K562 (cell line): ENCODE results near the gene LRP2. TPM values are rescaled to one million over a fixed set of nuclear protein-coding genes. Genes with fewer than 3 reads are reported as not detected.

ENCODE experiments used
- ATAC-seq: fragments of 200-7000 bp; cut with Tn5 transposase; 3 replicates; pipeline ENCODE4 v1.9.1; 2020; ENCODE audit warnings: moderate library complexity
- BruUV-seq: library from RNA; stranded (reverse); fragments of 400-500 nt; replicated peaks from 2 replicates; lab custom pipeline; 2021; lab: Mats Ljungman, UMichigan
- CTCF ChIA-PET: fragments of 300-600 bp; formaldehyde crosslinking; extraction: SDS; loops from one replicate; lab custom pipeline; 2021; ENCODE audit warnings: low intra/inter-chr PET ratio; lab: Yijun Ruan, JAX
- POLR2A ChIA-PET: fragments of 300-600, 350-650 bp; sonication (Branson Sonifier 250); formaldehyde crosslinking; extraction: SDS; loops from one replicate; lab custom pipeline; 2021; ENCODE audit warnings: antibody characterized with exemption, inconsistent platforms; lab: Yijun Ruan, JAX
- DNase-seq, 4 experiments: peaks; one replicate each; pipeline versions ENCODE4 v3.0.0 to v3.0.0-alpha.2; 2011 to 2018; ENCODE audit warnings: low spot score in 3 of 4, mixed read lengths in 3 of 4; ENCODE audit errors: extremely low read depth in 1 of 4
- FAIRE-seq: peaks from 2 replicates; lab custom pipeline; 2011; peaks lifted over from hg19 to GRCh38; lab: Jason Lieb, UNC
- H2AFZ ChIP-seq: 2 replicates; pipeline ENCODE4 v1.6.0; 2011; ENCODE audit warnings: low read depth, low read length, control low read depth, inconsistent platforms
- H3K27ac ChIP-seq: fragments of 200-600 bp; 3 replicates; pipeline ENCODE4 v1.8.0; 2011; ENCODE audit warnings: low read depth, mild to moderate bottlenecking, control low read depth, inconsistent platforms, low read length, moderate library complexity, mixed read lengths; ENCODE audit errors: extremely low read depth
- H3K27me3 ChIP-seq, 2 experiments: fragments of 300-600 bp in 1 of 2; 2 replicates in 1 of 2; 3 replicates in 1 of 2; pipeline versions ENCODE4 v1.6.0 to v1.8.0; 2011; ENCODE audit warnings: inconsistent platforms in 2 of 2, low read length in 2 of 2, mild to moderate bottlenecking in 1 of 2, mixed read lengths in 1 of 2, moderate library complexity in 1 of 2; ENCODE audit not compliant: control insufficient read depth in 2 of 2, insufficient read depth in 2 of 2
- H3K36me3 ChIP-seq: fragments of 300-600 bp; 3 replicates; pipeline ENCODE4 v1.8.0; 2011; ENCODE audit warnings: mild to moderate bottlenecking, low read length, inconsistent platforms; ENCODE audit not compliant: control insufficient read depth, insufficient read depth
- H3K4me1 ChIP-seq, 2 experiments: fragments of 200-600 bp in 1 of 2; replicated peaks in 1 of 2; 2 replicates in 1 of 2; 3 replicates in 1 of 2; pipeline versions ENCODE4 v1.5.1 to v1.8.0; 2011; ENCODE audit warnings: inconsistent platforms in 2 of 2, low read length in 2 of 2, mild to moderate bottlenecking in 1 of 2, mixed read lengths in 1 of 2, moderate library complexity in 1 of 2; ENCODE audit not compliant: control insufficient read depth in 2 of 2, insufficient read depth in 2 of 2
- H3K4me2 ChIP-seq: 2 replicates; pipeline ENCODE4 v1.6.1; 2011; ENCODE audit warnings: low read length, control low read depth, inconsistent platforms, mixed read lengths; ENCODE audit not compliant: insufficient read depth
- H3K4me3 ChIP-seq: fragments of 200-600 bp; sonication (generic), shearing (Covaris generic); 2 replicates; pipeline ENCODE4 v1.5.1; 2016; ENCODE audit warnings: control low read depth, inconsistent platforms
- H3K79me2 ChIP-seq: fragments of 200-600 bp; 3 replicates; pipeline ENCODE4 v1.8.0; 2011; ENCODE audit warnings: low read length, inconsistent platforms; ENCODE audit not compliant: control insufficient read depth, insufficient read depth
- H3K9ac ChIP-seq, 2 experiments: 2 replicates each; pipeline versions ENCODE4 v1.6.0 to v1.6.1; 2011; ENCODE audit warnings: low read depth in 2 of 2, low read length in 2 of 2, control low read depth in 1 of 2, inconsistent platforms in 1 of 2, mild to moderate bottlenecking in 1 of 2, mixed read lengths in 1 of 2; ENCODE audit not compliant: insufficient read depth in 1 of 2
- H3K9me1 ChIP-seq: one replicate; pipeline ENCODE4 v1.6.0; 2011; ENCODE audit warnings: inconsistent platforms, mild to moderate bottlenecking, low read length, moderate library complexity; ENCODE audit not compliant: control insufficient read depth, insufficient read depth
- H3K9me3 ChIP-seq: replicated peaks from 2 replicates; pipeline ENCODE4 v1.5.1; 2011; ENCODE audit warnings: low read depth, low read length, inconsistent platforms; ENCODE audit not compliant: control insufficient read depth, insufficient read depth
- H4K20me1 ChIP-seq: replicated peaks from 2 replicates; pipeline ENCODE4 v1.6.1; 2011; ENCODE audit warnings: low read length, inconsistent platforms, mixed read lengths; ENCODE audit not compliant: control insufficient read depth, insufficient read depth
- CBFA2T2 ChIP-seq: fragments of 450-650 bp; conservative IDR thresholded peaks from 2 replicates; pipeline ENCODE4 v1.6.1; 2017; ENCODE audit warnings: mild to moderate bottlenecking
- CBX5 ChIP-seq: IDR thresholded peaks from 2 replicates; pipeline ENCODE4 v1.6.1; 2014; ENCODE audit warnings: low read depth, borderline replicate concordance
- CXXC5 ChIP-seq: fragments of 250-450 bp; sonication (Bioruptor Pico); IDR thresholded peaks from 2 replicates; pipeline ENCODE4 v1.8.0; 2022; ENCODE audit warnings: inconsistent platforms, mild to moderate bottlenecking, moderate library complexity
- E4F1 ChIP-seq: fragments of 250-450 bp; sonication (Bioruptor Pico); IDR thresholded peaks from 2 replicates; pipeline ENCODE4 v1.5.0; 2021; ENCODE audit warnings: mild to moderate bottlenecking, borderline replicate concordance
- KDM5B ChIP-seq: fragments of 200-600 bp; sonication (generic); IDR thresholded peaks from 2 replicates; pipeline ENCODE4 v1.6.1; 2012; ENCODE audit warnings: low read depth, mild to moderate bottlenecking, moderate library complexity, low read length, control low read depth, inconsistent platforms; ENCODE audit not compliant: insufficient replicate concordance
- POLR3G ChIP-seq: IDR thresholded peaks from 2 replicates; pipeline ENCODE4 v1.6.1; 2011; ENCODE audit not compliant: insufficient read length, insufficient replicate concordance; ENCODE audit errors: extremely low read depth
- RBM15 ChIP-seq: fragments of 200-400 bp; formaldehyde crosslinking; IDR thresholded peaks from 2 replicates; pipeline ENCODE4 v1.6.1; 2018; ENCODE audit warnings: mild to moderate bottlenecking, low read length, moderate library complexity; ENCODE audit not compliant: insufficient read depth
- THRB ChIP-seq: fragments of 450-650 bp; formaldehyde crosslinking; conservative IDR thresholded peaks from 2 replicates; pipeline ENCODE4 v1.4.0; 2022; ENCODE audit warnings: mild to moderate bottlenecking, missing genetic modification characterization
- TOE1 ChIP-seq, 2 experiments: fragments of 450-650 bp in 1 of 2; sonication (generic) in 1 of 2; formaldehyde crosslinking in 1 of 2; IDR thresholded peaks; 2 replicates each; pipeline versions ENCODE4 v1.7.1 to v1.8.0; 2016 to 2022; ENCODE audit warnings: borderline replicate concordance in 2 of 2, mild to moderate bottlenecking in 2 of 2, antibody characterized with exemption in 1 of 2, inconsistent platforms in 1 of 2, low read depth in 1 of 2, missing genetic modification reagents in 1 of 2, moderate library complexity in 1 of 2
- XRCC3 ChIP-seq: fragments of 450-650 bp; IDR thresholded peaks from 2 replicates; pipeline ENCODE4 v1.6.1; 2017; ENCODE audit warnings: mild to moderate bottlenecking, moderate library complexity
- ZC3H11A ChIP-seq: IDR thresholded peaks from 2 replicates; pipeline ENCODE4 v1.6.1; 2012; ENCODE audit warnings: low read depth, low read length, improper control_type of control experiment
- WGBS: fragments of 100-300 bp; shearing (Covaris generic); methylation state at CpG from one replicate; pipeline ENCODE4 v1.1.6; 2016; ENCODE audit warnings: low coverage, mixed read lengths; ENCODE audit not compliant: insufficient coverage; ENCODE audit errors: missing lambda C conversion rate; 5-methylcytosine and 5-hydroxymethylcytosine counted together
- in situ Hi-C: fragments of 300-500 bp; cut with MboI; formaldehyde crosslinking; loops from 4 replicates; pipeline ENCODE4 v1.15.0; 2018; ENCODE audit warnings: inconsistent platforms, mixed read lengths
- intact Hi-C: fragments of 100-400 bp; cut with micrococcal nuclease; formaldehyde crosslinking; loops from 2 replicates; pipeline ENCODE4 v1.14.2; 2022
- polyA plus RNA-seq, 8 experiments: library from polyadenylated mRNA; depleted of rRNA in 4 of 8; stranded (reverse) in 5 of 8; unstranded in 3 of 8; fragments of >200 nt; fragmentation: Nextera tagmentation in 2 of 8; fragmentation: Illumina TruSeq in 1 of 8; extraction: Ambion mirVana in 2 of 8; extraction: Trizol in 1 of 8; gene quantifications; 2 replicates each; pipeline versions ENCODE4 v1.2.1 to v1.2.3, GENCODE V29; 2011 to 2014; ENCODE audit warnings: inconsistent platforms in 1 of 8, missing spikeins in 1 of 8
- total RNA-seq, 7 experiments: library from RNA; depleted of rRNA in 6 of 7; stranded (reverse); fragments of >200 nt in 6 of 7; fragmentation: Illumina TruSeq in 2 of 7; extraction: Trizol in 2 of 7; gene quantifications; 2 replicates each; pipeline versions ENCODE4 v1.2.1 to v1.2.3, GENCODE V29; 2011 to 2021; ENCODE audit warnings: low replicate concordance in 1 of 7
- TF ChIP-seq, protein P1 (sequence below): sonication (generic); formaldehyde crosslinking; IDR thresholded peaks from 2 replicates; pipeline ENCODE4 v1.8.0; 2022; ENCODE audit warnings: mild to moderate bottlenecking, missing genetic modification reagents
- TF ChIP-seq, protein P2 (sequence below): fragments of 250-450 bp; sonication (Bioruptor Pico); IDR thresholded peaks from 2 replicates; pipeline ENCODE4 v1.8.0; 2021; ENCODE audit warnings: moderate library complexity, mild to moderate bottlenecking, inconsistent platforms

LRP2 gene
- total and polyA plus RNA-seq, 9 of the 15 experiments (the other 6 are each of a cell fraction or from before 2014, with no cell fraction given), result 0.04 to 0.18 (median 0.11) TPM; not detected in 1

- ChIA-PET POLR2A (no interaction called here), CTCF (no interaction called here)
- H3K27ac ChIP-seq, result no peak overlapping the region
- no peak for TF ChIP-seq POLR3G
- no peak for TF ChIP-seq CBFA2T2
- no peak for TF ChIP-seq THRB
- no peak for TF ChIP-seq ZC3H11A
- TF ChIP-seq CXXC5 (CRISPR knock-in tag), result no peak
- TF ChIP-seq XRCC3, result no peak
- TF ChIP-seq, protein P1, sequence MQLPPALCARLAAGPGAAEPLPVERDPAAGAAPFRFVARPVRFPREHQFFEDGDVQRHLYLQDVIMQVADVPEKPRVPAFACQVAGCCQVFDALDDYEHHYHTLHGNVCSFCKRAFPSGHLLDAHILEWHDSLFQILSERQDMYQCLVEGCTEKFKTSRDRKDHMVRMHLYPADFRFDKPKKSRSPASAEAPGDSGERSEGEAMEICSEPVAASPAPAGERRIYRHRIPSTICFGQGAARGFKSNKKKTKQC, result no peak
- TF ChIP-seq E4F1 (CRISPR knock-in tag), result no peak
- no peak for TF ChIP-seq RBM15
- TF ChIP-seq, protein P2, sequence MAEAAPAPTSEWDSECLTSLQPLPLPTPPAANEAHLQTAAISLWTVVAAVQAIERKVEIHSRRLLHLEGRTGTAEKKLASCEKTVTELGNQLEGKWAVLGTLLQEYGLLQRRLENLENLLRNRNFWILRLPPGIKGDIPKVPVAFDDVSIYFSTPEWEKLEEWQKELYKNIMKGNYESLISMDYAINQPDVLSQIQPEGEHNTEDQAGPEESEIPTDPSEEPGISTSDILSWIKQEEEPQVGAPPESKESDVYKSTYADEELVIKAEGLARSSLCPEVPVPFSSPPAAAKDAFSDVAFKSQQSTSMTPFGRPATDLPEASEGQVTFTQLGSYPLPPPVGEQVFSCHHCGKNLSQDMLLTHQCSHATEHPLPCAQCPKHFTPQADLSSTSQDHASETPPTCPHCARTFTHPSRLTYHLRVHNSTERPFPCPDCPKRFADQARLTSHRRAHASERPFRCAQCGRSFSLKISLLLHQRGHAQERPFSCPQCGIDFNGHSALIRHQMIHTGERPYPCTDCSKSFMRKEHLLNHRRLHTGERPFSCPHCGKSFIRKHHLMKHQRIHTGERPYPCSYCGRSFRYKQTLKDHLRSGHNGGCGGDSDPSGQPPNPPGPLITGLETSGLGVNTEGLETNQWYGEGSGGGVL, result no peak
- TF ChIP-seq CBX5, result no peak
- no peak for TF ChIP-seq TOE1 (IDR thresholded peaks at IDR 0.05; ENCODE audit: borderline replicate concordance)
- no peak for TF ChIP-seq TOE1 (CRISPR knock-in tag; IDR thresholded peaks at IDR 0.05; ENCODE audit: borderline replicate concordance, low read depth)
- TF ChIP-seq KDM5B, result no peak
- H3K79me2 ChIP-seq, result no peaks in the 10 kb centered on the region
- intact Hi-C loops (no loop called here), in situ Hi-C loops (no loop called here)
- no TSS peak for BruUV-seq
- H2AFZ ChIP-seq, result no peak overlapping the region
- 21% methylated on average over 2 of the region's 2 CpGs for WGBS
- no peak overlapping the region for H3K9ac ChIP-seq
- no peak overlapping the region for H3K4me2 ChIP-seq
- no peaks in the 10 kb centered on the region for H3K36me3 ChIP-seq
- H3K9me3 ChIP-seq, result no peaks in the 10 kb centered on the region
- no peaks in the 10 kb centered on the region for H3K9me1 ChIP-seq
- H3K4me1 ChIP-seq, result peaks cover 0 to 7% of the 10 kb centered on the region in 2 experiments; a peak in 2 of 5 replicates
- H3K4me3 ChIP-seq, result no peak overlapping the region
- no peaks in the 10 kb centered on the region for H4K20me1 ChIP-seq
- H3K27me3 ChIP-seq, result peaks cover 0 to 2% of the 10 kb centered on the region in 2 experiments; a peak in 1 of 5 replicates
- DNase-seq, result no peak
- ATAC-seq, result no peak
- FAIRE-seq, result no peak
These were observed 216.1 kb downstream of the LRP2 start for GRCh38 chr2:169146220-169146619.
